Endothelial cell of umbilical vein (primary cell): Measurements from ENCODE around the gene IL6R.

Source experiments
- CTCF ChIP-seq, 2 donors: IDR thresholded peaks; 1 replicate in 1 of 2; 2 replicates in 1 of 2; pipeline ENCODE4 v1.5.1; 2011; ENCODE audit warnings: low read length in 2 of 2, mild to moderate bottlenecking in 2 of 2, moderate library complexity in 2 of 2, control low read depth in 1 of 2, inconsistent platforms in 1 of 2, low read depth in 1 of 2; ENCODE audit not compliant: insufficient read depth in 1 of 2; ENCODE audit errors: extremely low read depth in 1 of 2
- EZH2 ChIP-seq: IDR thresholded peaks from 2 replicates; pipeline ENCODE4 v1.6.1; 2012; ENCODE audit warnings: borderline replicate concordance, low read depth, mild to moderate bottlenecking, moderate library complexity, low read length, inconsistent platforms; ENCODE audit not compliant: severe bottlenecking
- FOS ChIP-seq: IDR thresholded peaks from 2 replicates; pipeline ENCODE4 v1.6.1; 2011; ENCODE audit warnings: mild to moderate bottlenecking, low read length, moderate library complexity, borderline replicate concordance; ENCODE audit not compliant: insufficient read depth
- JUN ChIP-seq: IDR thresholded peaks from 2 replicates; pipeline ENCODE4 v1.6.1; 2011; ENCODE audit warnings: borderline replicate concordance, low read depth; ENCODE audit not compliant: insufficient read length, insufficient read depth
- MAX ChIP-seq: IDR thresholded peaks from 2 replicates; pipeline ENCODE4 v1.6.1; 2011; ENCODE audit not compliant: insufficient read depth, insufficient read length
- MYC ChIP-seq: IDR thresholded peaks from one replicate; pipeline ENCODE4 v1.6.1; 2011; ENCODE audit warnings: mild to moderate bottlenecking, low read depth, low read length
- POLR2A ChIP-seq: IDR thresholded peaks from 2 replicates; pipeline ENCODE4 v1.6.1; 2012; ENCODE audit warnings: low read depth, mild to moderate bottlenecking, control low read depth, low read length
- POLR2AphosphoS5 ChIP-seq: IDR thresholded peaks from 2 replicates; pipeline ENCODE4 v1.6.1; 2012; ENCODE audit warnings: low read depth, mild to moderate bottlenecking, control low read depth, low read length, moderate library complexity; ENCODE audit not compliant: insufficient read depth

- TF ChIP-seq CTCF (IDR thresholded peaks at IDR 0.05; ENCODE audit: extremely low read depth in 1 of 2, insufficient read depth in 1 of 2, low read depth in 1 of 2, low read length in 2 of 2) = no peak
- no peak for TF ChIP-seq MYC
- TF ChIP-seq MAX = no peak
- no peak for TF ChIP-seq JUN
- no peak for TF ChIP-seq EZH2
- no peak for TF ChIP-seq POLR2A
- no peak for TF ChIP-seq POLR2AphosphoS5
- no peak for TF ChIP-seq FOS
These were observed 24.0 kb downstream of the IL6R start for GRCh38 chr1:154429118-154429517.
